Activated CD4-positive, alpha-beta T cell treated with anti-CD3 and anti-CD28 coated beads, Interleukin-2, amount 50 U/mL, for 1 hour (primary cell): Measurements from ENCODE around the gene MTMR12.
"Not testable (repeated sequence)": the region's sequence is repeated elsewhere in the genome, so short reads cannot be mapped to it uniquely, and the experiment has no call there.

ENCODE experiments used
- DNase-seq: peaks from one replicate; pipeline ENCODE4 v3.0.0-alpha.2; 2020

The MTMR12 gene

DNA sequence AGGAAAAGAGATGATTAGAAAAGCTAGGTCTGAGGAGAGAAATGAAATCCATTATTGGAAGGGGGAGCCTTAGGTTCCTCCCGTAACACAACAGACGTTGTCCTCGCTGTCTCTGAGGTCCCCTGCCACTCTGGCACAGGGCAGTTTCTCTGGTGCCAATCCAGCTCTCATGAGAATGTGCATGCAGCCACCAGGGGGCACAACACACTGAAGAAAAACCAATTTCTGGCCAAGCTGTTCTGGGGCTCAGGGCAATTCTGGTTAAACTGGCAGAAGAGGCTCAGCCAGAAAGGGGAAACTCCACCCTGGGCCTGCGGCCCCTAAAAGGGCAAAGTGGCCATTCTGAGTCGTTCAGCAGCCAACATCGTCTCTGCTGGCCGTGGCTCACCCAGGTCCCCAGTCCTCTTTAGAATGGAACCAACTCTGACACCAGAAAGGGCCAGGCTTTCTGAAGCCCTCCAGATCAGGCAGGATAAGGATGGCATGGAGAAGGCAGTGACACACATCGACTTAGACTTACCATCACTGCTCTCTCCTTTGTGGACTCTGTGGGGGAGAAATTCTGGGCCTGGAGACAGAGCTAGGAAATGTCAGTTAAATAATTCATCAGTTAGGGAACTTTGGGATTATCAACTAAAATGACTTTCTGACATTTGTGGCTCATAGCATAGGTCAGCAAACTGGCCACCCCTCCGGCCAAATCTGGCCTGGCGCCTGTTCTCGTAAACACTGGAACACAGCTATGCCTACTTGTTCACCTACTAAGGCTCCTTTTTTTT is 80.1 kb downstream of the MTMR12 start:
- DNase-seq = peak; percentile 72

DNA sequence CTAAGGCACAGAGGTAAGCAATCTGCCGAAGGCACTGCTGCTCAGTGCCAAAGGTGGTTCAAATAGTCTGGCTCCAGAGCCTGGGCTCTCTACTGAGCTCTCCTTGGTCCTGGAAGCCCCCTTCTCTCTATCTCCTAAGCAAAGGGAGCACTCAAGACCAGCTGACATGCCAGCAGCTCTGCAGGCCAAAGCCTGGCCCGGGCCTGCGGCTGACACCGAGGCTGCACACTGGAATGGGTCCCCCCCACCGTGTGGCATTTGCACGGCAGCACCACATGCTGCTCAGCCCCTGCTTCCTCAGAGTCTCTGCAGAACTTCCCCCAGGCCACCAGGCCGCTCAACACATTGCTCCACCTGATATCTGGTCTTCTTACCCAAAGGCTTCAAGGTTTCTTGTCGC is 80.8 kb downstream of the MTMR12 start:
- no peak for DNase-seq

DNA sequence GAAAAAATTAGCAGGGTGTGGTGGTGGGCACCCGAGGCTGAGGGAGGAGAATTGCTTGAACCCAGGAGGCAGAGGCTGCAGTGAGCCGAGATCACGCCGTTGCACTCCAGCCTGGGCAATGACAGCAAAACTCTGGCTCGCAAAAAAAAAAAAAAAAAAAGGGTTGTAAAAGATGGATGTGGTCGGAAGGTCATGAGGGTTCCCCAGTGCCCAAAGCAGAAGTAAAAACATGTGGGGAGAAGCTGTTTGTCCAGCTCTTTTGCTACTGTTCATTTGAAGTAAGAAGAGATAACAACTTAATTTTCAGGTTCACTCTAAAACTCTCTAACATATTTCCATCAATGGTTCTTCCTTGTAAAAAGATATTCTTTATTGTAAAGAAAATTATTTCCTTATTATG is 81.5 kb downstream of the MTMR12 start:
- DNase-seq = no peak

DNA sequence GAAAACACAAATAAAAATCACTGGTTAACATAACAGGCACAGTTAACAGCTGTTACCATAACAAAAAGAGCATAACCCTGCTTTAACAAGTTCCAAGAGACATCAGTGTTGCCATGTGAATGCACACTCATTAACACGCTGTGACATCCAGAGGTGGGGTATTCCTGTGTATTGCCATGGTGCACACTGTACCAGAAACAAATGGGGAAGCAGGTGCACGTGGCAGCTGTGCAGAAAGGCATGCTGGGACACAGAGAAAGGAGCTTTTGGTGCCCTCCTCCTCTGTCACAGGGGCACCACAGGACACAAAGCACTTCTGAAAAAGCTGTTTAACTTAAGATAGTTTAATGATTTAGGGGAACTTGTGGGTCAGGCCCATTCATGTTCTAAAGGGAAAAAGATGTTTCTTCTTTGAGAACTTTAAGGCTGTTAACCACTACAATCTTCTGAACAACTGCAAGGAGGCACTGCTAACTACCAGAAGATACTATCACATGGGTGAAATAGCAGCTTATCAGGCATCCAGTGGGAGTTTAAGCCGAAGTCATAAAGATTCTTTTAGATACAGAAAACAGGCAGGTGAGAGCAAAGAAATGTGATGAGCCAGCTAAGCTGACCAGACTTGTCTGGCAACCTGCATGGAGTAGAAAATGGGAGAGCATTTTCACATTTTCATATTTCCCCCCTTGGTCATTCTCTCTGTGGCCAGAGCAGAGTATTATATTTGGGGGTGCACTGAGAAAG is 82.2 kb downstream of the MTMR12 start:
- DNase-seq = no peak

DNA sequence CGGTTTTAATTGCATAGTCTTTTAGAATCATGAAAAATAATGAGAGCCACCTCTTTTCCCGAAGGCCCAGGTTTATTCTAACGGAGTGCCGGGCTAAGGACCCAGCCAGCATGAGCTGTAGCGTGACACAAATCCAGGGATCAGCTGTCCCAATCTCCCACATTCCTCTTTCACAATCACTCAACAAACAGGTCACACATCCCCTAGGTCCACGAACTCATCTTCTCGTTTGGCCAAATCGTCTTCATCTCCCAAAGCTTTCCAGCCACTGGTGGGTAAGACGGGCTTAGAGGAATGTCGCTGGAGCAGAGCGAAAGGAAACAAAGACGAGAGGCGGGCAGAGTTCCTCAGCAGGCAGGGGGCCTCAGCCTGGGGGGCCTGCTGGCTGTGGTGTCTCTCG is 83.2 kb downstream of the MTMR12 start:
- no peak for DNase-seq

DNA sequence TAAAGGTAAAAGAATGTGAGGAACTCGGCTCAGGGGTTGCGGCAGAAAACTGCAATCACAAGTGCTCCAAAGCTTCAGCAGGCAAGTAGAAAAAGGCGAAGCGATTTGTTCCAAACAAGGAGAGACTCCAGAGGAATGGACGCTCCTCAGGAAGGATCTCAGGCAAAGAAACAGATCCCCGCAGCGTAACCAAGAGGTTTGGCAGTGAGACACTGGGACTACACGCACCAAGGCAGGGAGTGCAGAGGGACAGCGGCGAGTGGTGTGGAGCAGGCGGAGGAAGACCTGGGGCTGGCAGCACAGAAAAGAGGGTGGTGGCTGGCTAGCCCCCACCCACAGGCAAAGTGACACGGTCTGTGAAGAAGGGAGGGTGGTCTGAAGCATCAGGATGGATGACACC is 83.9 kb downstream of the MTMR12 start:
- no peak for DNase-seq

DNA sequence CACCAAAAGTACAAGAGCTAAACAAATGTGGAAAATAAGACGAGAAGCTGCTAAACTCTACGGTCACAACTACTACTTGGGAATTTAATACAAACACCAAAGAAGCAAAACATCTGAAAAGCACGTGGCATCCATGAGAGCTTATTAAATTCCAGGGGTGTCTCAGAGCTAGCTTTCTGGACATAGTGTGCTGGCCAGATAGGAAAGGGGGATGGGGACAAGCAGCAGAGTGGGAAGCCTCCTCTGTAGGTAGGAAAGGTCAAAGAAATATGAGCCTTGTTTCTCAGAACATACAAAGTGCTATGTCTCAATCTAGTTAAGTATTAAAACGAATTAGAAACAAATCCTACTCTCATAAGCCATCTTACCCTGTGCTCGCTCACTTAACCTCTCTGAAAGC is 87.3 kb downstream of the MTMR12 start:
- no peak for DNase-seq

DNA sequence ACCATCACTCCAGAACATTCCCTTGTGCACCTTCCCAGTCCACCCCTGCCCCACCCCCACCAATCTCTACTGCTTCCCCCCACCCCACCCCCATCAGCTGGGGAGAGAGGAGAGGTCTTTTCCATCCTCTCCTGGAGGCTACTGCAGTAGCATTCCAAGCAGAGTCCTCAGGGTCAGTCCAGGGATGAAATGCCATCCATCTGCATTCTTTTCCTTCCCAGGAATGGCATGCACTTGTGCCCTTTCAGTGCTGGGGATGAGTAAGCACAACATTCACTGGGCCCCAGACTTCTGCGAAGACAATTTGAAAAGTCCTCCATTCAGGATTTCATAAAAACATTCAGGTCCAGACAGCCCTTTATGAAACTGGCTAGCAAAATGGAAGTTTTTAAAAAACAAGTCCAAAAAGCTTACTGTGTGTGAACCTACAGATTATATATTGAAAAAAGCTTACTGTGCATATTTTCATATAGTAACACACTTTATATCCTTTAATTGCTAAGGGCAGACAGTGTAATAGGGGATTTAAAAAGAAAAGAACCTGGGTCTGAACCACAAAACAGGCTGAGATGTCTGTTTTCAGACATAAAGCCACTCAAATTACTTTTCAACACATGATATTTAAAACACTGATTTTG is 88.6 kb downstream of the MTMR12 start:
- no peak for DNase-seq

DNA sequence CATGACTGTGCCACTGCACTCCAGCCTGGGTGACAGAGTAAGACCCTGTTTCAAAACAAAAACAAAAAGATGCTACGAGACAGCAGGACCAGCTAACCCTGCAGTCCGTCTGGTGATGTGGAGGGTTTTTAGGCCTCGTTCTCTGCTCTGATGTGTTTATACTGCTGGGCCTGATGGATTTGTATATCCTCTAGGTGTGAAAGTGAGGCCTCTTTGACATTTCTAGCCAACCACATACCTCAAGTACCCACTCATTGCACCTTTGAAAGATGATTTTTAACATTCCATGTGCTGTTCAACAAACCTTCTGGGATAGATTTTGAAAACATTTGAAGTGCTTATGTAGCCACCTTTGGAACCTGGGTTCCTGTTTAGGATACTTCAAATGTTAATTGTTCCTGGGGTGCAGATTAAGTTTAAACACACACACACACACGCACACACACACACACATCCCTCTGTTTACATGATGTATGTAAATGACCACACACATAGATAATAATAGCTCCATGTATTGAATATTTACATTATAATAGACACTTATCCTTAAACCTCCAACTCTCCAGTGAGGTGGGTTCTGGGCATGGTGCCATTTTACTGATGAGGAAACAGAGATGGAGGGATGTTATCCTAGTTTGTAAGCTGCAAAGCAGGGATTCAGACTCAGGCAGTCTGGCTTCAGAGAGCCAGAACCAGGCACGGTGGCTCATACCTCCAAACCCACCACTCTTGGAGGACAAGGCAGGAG is 89.8 kb downstream of the MTMR12 start:
- DNase-seq = no peak

DNA sequence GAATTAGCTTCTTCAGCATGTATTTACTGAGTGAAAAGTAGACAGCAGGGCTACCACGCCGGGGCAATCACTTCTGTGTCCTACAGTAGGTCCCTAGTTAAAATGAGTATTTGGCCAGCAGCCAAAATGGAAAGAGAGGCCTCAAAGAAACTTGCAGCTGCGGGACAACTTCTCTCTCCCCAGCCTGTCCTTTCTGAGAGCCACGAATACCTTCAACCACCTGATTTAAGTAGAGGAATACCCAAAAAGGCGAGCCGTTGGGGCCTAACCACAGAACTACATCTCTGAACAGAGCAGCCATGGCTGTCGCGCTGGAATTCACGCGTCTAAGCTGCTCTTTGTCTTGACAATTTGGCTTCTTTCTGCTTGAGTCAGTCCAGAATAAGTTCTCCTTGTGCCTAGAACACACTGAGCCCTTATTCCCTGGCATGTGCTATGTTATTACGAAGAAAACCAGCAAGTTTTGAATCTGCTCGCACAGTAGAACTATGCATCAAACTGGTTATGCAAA is 94.8 kb downstream of the MTMR12 start:
- DNase-seq = no peak

DNA sequence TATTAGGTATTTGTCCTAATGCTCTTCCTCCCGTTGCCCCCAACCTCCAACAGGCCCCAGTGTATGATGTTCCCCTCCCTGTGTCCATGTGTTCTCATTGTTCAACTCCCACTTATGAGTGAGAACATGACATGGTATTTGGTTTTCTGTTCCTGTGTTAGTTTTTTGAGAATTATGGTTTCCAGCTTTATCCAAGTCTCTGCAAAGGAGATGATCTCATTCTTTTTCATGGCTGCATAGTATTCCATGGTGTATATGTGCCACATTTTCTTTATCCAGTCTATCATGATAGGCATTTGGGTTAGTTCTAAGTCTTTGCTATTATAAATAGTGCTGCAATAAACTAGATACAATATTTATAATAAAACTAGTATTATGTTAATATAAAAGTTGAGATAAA is 98.4 kb downstream of the MTMR12 start:
- DNase-seq = not testable (repeated sequence)

DNA sequence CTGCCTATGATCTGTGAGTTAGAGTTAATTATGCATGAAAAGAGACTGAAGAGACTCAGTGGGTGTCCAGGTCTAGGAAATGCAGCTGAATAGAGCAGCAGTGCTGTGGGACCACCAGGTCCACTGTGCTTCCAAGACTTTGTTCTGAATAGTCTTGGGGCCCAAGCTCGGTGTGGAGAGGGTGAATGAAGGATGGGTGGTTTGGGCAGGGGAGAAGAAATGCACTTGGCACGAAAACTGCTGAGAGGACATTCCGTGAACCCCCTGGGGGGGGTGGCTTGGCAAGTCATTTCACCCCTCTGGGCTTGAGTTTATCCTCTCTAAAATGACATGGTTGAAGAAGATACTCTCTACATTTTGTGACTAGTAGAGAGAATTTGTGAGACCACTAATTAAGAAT is 102.6 kb downstream of the MTMR12 start:
- DNase-seq = no peak

DNA sequence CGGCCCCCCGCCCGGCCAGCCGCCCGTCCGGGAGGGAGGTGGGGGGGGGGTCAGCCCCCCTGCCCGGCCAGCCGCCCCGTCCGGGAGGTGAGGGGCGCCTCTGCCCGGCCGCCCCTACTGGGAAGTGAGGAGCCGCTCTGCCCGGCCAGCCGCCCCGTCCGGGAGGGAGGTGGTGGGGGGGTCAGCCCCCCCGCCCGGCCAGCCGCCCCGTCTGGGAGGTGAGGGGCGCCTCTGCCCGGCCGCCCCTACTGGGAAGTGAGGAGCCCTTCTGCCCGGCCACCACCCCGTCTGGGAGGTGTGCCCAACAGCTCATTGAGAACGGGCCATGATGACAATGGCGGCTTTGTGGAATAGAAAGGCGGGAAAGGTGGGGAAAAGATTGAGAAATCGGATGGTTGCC is 103.9 kb downstream of the MTMR12 start:
- not testable (repeated sequence) for DNase-seq

DNA sequence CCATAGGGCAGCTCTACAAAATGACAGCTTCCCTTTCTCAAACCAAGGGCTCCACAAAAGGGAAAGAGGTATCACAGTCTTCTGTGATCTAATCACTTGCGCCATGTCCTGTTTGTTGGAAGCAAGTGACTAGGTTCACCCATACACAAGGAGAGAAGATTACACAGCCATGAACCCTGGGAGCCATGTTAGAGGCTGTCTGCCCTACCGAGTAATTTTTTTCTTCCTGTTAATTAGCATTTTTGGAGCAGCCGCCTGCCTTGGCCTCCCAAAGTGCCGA is 105.4 kb downstream of the MTMR12 start:
- no peak for DNase-seq

DNA sequence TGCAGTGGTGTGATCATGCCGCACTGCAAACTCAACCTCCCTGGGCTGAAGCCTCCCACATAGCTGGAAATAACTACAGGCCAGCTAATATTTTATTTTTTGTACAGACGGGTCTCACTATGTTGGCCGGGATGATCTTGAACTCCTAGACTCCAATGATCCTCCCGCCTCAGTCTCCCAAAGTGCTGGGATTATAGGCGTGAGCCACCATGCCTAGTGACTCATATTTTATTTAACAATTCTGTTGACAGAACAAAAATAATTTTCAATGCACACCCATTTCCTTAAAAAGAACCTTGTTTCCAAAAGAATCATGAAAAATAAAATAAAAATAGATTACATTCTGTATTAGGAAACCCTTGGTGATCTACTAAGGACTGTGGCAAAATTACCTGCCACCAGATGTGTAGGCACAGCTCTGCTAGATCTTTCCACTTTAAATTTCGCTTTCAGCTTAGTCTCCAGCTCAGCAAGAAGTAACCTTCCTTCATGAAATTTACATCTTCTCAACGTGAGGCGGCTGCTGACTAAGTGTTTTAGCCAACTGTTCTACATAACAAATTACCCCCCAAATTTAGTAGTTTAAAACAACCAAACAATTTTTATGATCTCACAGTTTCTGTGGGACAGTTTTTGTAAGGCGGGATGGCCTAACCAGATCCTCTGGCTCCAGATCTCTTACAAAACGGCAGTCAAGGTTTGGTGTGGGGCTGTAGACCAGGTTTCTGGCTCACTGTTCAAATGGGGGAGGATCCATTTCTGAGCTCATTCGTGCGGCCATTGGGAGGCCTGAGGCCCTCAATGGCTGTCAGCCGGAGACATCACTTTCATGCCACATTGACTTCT is 106.0 kb downstream of the MTMR12 start:
- no peak for DNase-seq

DNA sequence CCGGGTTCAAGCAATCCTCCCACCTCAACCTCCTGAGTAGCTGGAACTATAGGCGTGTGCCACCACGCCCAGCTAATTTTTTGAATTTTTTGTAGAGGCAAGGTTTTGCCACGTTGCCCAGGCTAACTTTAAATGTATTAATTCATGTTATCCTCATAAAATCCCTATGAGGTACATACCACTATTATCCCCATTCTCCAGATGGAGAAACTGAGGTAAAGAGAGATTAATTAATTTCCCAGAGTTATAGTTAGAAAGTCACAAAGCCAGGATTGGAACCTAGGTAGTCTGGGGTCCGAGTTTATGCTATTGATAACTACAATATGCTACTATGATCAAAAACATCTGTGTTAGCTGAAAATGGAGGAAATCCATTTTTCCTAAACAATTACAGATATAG is 106.7 kb downstream of the MTMR12 start:
- no peak for DNase-seq

DNA sequence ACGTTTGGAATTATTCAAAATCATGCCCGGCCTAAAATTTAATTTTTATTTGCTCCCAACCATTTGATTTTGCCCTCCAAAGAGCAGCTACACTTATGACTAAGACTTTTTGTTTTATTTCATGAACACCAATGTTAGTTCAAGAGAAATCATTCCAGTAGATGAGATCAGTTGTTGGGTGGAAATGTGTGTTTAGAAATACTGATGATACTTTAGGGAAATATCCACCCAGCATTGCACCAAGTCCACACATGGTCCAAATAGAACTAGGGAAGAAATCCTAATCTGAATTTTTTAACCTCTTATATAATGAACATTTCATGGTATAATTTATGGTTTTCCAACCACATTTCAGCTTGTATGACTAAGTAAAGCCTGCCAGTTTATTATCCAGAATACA is 110.3 kb downstream of the MTMR12 start:
- DNase-seq = no peak

DNA sequence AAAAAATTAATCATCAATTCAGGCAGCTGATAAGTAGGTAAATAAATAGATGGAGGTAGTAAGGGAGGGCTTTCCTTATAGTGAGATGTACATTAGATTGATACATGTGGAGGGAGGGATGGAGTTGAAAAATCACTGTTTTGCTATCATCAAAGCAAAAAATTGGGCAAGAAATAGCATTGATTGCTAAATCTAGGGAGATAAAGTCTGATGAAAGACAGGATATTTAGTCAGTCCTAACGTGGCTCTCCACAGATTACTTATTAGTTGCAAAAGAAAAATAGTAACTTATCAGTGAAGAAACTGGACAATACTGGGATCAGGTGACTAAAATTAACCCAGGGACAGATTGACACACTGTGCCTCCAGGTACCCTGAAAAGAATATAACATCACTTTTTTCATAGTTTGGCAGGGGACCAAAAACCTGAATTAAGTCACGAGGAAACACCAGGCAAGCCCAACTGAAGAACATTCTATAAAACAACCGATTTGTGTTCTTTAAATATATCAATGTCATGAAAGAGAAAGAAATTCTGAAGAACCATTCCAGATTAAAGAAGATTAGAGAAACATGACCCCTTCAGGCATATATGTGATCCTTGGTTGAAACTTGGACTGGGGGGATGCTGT is 111.5 kb downstream of the MTMR12 start:
- DNase-seq = no peak

DNA sequence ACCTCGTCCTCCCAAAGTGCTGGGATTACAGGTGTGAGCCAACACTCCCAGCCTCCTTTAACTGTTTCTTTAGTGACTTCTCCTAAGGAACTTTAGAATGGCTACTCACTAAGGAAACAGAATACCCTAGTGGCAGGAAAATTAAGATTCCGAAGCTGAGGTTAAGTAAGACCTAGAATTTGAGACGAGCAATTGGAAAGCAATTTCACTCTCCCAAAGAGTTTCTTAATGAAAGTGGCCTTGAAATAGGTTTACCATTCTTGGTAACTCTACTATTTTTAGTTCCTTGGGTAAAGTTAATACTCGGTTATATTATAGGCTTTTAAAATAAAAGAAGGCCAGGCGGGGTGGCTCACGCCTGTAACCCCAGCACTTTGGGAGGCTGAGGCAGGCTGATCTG is 115.7 kb downstream of the MTMR12 start:
- no peak for DNase-seq

DNA sequence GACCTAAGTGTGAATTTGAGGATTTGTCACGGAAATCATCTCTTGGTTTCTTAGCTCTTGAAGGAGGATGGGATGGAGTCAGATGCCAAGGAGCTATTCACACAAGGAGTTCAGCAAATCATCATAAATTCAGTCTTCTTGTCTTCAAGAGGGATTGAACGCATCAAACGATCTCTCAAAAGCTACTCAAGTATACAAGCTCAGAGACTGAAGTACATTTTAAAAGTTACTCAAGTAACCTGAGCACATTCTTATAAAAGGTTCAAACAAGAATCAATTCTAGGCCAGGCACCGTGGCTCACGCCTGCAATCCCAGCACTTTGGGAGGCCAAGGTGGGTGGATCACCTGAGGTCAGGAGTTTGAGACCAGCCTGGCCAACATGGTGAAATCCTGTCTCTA is 117.5 kb downstream of the MTMR12 start:
- no peak for DNase-seq

DNA sequence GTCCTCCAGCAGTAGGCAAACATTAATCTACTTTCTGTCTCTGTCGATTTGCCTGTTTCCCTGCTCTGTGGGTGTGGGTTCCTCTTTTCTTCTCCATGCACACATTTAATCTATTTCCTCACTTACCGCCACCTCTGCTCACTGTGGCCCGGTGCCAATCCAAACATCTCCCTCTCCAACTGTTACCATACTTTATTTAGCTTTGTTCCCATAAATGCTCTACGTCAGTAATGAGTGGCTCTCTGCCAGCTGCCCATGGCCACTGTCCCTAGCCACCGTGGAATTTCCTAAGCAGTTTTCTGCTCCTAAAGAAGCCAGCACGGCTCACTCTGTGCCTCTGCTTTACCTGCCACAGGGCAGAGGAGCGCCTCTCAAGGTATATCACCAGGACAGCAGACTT is 119.1 kb downstream of the MTMR12 start:
- DNase-seq = no peak

DNA sequence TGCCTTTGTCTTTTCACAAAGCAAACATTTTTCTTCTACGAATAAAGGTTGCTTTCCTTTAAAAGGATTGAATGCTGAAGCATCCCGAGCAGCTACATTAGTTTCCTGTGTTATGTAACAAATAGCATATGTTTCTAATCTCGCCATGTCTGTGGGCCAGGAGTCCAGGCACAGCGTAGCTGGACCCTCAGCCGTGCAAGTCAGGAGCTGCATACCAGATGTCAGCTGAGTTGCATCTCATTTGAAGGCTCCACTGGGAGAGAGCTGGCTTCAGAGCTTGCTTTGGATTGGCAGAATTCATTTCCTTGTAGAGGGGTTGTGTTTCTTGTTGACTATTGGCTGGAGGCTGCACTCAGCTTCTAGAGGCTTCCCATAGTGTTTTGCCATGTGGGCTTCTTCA is 122.6 kb downstream of the MTMR12 start:
- DNase-seq = no peak
